DMS79 (cell line): Measurements from ENCODE around the gene HPCAL4.
A peak's percentile ranks its signal among the peaks of the same experiment; 100 is the strongest.

Experiments
- DNase-seq: peaks from one replicate; lab custom pipeline; 2025; lab: John Stamatoyannopoulos, UW

The HPCAL4 gene

DNA sequence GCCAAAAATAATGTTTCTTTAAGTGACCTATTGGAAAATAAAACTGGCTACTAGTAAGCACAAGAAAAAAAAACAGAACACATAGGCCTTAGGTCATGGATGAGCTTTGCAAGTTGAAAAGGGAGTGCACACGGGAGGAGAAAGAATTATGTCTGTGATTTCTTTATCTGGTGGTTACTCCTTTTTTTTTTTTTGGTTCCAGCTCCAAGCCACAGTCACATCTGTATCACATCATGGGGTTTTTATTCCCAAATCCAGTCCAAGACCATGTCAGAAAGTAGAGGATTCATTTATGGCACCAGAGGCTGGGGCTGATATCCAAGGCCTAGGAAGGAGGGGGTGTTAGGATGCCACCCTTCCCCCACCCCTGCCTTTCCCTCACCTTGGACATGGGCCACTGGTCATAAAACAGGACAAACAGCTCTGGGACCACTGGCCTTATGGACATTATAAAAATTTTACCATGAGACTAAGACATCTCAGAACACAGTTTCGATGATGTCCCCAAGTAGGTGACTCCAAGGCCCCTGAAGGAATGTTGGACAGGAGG, 41.5 kb downstream of the HPCAL4 start:
- no peak for DNase-seq

GRCh38 chr1:39648496-39648895, 42.7 kb downstream of the HPCAL4 start:
- no peak for DNase-seq

- DNase-seq, result no peak
Measured at GRCh38 chr1:39647247-39647646, 44.0 kb downstream of the HPCAL4 start.

DNA sequence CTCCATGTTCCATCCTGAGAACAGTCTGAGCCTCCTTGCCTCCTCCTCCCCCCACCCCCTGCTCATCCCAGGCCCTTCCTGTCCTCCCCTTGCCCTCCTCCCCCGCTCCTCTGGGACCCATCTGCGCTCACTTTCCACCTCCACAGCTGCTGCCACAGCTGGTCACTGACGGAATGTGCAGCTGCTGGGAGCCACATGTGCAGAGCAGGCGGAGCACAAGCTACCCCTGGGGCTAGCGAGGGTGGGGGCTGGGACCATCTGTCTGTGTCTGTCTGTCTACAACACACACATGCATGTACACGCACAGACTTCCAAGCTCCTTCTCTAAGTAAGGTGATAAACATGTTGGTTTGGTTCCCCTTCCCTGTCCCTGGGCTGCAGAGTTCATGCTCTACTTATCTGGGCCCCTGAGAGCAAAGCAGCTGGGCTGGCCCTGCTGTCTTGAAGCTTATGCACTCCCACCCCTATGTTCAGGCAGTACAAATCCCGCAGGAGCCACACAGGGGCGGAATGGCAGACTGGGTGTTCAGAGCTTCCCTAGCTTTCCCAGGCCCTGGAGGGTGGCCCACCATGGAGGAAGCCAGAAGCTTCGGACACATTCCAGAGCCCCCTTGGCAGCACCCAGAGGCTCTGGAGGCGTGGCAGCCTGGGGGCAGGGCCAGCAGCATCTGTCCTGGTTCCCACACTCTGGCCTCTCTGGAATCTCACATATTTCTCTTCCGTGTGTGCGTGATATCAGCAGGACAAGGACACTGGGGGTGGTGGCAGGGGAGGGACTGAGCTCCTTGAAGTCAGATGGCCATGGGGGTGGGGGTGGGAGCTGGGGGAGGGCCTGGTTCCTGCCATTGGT, 44.8 kb downstream of the HPCAL4 start:
- no peak for DNase-seq

DNA sequence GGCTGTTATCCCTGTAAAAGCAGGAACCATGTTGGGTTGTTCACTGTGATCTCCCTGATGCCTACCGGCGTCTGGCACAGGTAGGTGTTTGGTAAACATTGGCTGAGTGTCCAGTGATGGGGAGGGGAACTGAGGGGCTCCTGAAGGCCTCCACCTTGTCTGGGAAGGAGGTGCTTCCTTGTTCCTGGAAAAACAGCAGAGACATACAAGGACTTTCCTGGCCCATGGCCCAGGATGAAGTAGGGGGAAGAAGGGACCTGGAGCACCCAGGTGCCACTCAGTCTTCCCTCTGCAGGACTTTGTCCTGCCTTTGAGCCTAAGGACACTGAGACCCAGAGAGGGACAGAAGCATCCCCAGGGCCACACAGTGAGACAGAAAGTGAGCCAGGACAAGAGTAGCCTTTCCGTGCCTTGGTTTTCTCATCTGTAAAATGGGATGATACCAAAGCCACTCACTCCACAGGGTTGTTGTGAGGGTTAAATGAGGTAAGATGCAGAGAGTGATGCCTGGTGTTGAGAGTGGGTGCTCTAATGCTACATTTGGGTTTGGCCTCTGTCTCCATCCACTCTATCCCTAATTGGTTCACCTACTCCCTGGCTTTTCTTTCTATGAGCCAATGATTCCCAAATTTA, 45.7 kb downstream of the HPCAL4 start:
- peak; percentile 56 for DNase-seq

DNA sequence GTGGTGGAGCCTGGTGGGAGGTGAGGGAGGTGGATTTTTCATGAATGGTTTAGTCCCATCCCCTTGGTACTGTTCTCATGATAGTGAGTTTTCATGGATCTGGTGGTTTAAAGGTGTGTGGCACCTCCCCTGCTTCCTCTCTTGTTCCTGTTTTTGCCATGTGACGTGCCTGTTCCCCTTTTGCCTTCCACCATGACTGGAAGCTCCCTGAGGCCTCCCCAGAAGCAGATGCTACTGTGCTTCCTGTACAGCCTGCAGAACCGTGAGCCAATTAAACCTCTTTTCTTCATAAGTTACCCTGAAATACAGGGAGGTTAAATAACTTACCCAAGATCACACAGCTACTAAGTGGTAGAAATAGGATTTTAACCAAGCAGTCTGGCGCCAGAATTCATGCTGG, 47.5 kb downstream of the HPCAL4 start:
- DNase-seq, result no peak

DNA sequence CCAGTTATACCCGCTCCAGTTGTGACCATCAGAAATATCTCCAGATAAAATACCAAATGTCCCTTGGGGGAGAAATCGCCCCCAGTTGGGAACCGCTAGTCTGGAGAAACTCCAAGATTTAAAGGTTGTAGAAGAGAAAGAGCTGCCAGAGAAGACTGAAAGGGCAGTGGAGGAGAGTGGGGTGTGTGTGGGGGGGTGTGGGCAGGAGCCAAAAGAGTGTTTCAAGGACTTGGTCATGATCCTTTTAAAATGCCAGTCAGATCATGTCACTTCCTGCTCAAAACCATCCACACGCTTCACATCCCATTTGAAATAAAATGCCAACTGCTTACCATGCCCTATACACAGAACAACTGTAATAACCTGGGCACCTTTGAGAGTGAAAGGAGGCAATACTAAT, 48.4 kb downstream of the HPCAL4 start:
- no peak for DNase-seq

- no peak for DNase-seq
Measured at GRCh38 chr1:39640861-39641260, 50.4 kb downstream of the HPCAL4 start.

GRCh38 chr1:39639305-39640130, 51.7 kb downstream of the HPCAL4 start, which contains the start of gene HEYL:
Gene HEYL, minus strand, starts transcription at chr1:39639643. Its CDS starts 18 bp downstream, at chr1:39639625.
- peak; percentile 47 for DNase-seq

GRCh38 chr1:39638965-39639304, 52.3 kb downstream of the HPCAL4 start:
- no peak for DNase-seq

GRCh38 chr1:39637361-39637760, 53.9 kb downstream of the HPCAL4 start:
- DNase-seq, result no peak

DNA sequence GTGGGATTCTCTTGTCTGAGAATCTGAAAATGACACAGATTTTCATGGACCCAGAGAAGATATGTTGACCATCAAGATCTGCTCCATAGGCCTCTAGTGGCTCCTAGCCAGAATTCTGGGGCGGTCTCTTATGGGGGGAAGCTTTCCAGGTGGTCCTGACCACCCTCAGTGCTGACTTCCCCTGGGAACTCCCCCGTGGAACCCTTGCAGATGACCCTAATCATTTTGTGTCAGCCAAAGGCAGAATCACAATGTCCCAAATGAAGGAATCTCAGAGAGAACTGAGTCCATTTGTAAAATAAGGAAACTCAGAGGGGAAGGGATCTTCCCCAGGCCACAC, 55.4 kb downstream of the HPCAL4 start:
- DNase-seq, result no peak

GRCh38 chr1:39635205-39635870, 55.9 kb downstream of the HPCAL4 start:
- DNase-seq, result no peak

DNA sequence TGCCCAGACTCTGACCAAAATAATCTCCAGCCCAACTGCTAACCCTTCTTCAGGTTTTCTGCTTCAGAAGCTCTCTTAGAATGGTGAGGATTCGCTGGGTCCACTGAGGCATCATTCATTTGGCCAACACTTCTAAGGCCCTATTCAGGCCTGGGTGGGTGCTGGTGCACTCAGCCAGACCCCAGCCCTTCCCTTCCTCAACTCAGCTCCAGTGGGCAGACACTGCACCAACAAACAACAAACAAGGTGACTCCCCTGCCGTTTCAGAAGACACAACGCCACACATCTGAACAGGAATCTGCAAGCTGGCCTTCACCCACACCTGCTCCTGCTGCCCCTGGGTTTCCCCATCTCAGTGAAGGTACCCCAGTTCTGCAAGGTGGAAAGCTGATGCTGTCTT, 57.8 kb downstream of the HPCAL4 start:
- DNase-seq, result no peak

DNA sequence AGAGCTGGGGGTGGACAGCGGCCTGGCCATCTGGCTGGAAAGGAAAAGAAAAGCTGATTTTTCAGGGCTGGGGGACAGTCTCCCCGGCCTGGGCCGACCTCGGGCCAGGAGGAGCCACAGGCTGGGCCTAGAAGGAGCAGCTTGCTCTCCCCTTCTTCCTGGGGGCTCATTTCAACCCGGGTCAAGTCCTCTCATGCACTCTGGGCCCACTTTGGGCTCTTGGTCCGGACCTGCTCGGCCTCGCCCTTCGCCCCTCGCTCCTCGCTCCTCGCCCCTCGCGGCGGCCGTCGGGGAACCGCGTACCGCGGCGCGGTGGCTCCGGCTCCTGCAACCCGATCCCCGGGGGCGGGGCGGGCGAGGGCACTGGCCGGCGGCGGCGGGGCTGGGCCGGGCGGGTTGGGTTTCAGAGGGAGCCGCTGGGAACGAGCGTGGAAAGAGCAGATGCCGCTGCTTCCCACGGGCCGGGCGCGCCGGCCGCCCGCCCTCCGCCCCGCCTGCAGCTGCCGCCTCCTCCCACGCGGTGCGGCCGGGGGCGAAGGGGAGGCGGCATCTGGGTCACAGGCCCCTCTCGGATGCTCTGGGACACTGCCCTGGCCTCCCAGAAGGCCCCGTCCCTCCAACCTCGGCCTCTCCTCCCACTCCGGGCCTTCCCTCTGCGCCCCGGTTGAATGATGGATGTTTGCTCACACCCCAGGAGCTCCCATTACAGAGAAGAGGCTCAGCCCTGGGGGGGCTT, 58.4 kb downstream of the HPCAL4 start:
- DNase-seq, result no peak

GRCh38 chr1:39632323-39632681, 58.9 kb downstream of the HPCAL4 start:
- no peak for DNase-seq

DNA sequence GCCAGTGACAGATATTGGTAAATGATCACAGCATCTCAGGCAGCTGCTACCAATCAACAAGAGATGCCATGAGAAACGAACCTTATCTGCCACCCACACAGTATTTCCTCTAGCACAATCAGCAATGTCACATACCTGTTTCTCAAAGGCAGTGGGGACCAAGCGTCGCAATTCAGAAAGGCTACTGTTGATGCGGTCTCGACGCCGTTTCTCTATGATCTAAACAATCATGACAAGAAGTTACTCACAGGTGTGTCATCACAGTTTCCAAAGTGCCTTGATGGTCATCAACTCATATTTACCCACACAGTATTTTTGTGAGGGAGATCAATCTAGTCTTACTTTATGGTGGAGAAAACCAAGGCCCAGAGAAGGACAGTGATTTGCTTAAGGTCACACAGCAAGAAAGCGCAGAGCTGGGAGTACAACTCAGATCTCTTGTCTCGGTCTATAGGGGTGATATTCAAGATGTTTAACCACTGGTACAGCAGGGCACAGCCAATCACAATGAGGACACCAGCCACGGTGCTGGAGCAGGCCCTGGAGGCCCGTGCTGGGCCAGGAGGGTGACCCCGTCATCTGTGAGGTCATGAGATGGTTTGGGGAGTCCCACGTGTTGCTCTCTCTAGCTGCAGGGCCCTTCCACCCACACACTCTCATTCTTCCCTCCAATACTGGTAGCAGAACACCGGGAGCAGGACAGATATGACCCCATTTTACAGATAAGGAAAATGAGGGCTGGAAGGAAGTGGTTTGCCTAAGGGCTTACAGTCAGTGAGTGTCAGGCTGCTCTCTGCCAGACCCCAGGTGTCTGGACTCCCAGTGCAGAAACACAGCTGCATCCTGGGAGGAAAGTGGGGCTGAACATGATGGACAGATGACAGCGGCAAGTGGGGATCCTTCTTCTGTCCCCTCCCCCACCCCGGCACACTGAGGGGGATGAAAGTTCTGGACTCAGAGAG, 59.6 kb downstream of the HPCAL4 start:
- DNase-seq, result no peak

DNA sequence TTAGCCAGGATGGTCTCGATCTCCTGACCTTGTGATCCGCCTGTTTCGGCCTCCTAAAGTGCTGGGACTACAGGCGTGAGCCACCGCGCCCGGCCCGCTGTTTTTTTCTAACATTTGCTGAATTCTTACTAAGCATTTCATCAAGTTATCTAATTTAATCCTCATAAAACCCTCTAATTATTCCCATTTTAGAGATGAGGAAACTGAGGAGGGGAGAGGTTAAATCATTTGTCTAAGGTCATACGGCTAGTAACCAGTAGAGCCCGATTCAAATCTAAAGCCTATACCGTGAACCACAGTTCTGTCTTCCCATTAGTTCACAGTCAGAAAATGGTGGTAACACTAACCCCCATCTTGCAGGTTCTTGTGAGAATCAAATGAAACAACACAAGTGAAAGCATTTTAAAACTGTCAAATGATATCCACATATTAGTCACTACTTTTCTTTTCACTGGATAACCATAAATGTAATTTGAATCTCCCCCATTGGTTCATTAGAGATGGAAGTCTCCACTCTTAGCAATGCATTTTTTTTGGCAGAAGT, 62.4 kb downstream of the HPCAL4 start:
- no peak for DNase-seq
